ENCODE measurements around the gene ZNF226.
A peak's percentile ranks its signal among the peaks of the same experiment; 100 is the strongest.
"Not testable (repeated sequence)": the region's sequence is repeated elsewhere in the genome, so short reads cannot be mapped to it uniquely, and the experiment has no call there.

Gene ZNF226

DNA sequence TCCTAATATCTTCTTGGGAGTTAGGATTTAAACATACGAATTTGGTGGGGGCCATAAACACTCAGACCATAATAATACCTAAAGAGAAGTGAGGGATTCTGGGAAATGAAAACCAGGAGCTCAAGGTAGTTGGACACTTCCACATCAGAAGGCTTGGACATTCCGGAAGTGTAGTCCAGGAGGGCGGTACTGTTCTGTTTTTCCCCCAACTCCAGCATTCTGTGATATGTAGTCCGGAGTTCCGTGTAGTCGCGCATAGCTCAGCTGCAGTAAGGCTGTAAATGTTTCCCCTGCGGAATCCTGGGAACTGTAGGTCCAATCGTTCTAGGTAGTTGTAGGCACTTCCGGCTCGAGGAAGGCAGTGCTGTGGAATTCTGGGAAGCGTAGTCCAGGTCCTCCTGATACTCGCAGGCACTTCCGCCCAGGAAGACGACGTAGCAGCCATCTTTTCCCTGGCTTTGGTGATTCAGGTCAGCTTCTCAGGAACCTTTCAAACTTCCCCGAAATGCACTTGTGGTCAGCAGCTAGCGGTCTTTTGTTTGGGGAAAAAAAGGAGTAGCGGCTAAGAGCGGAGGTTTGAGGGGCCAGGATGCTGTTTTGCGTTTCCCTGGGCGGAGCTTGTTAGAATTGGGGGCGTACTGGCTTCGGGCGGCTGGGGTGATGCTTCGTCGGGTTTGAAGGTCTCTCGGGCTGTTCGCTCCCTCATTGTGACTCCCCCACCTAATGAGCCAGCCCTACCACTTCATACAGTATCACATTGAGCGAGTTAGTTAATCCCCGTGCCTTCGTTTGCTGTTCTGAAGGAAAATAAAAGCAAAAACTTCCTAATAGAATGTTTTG lies at the start of gene ZNF226:
ZNF226 (plus strand) TSS at position 428 of the 840 bp plus-strand sequence. CDS start 4,981 bp downstream, outside the sequence.
- FAIRE-seq = peak; percentile 98

GRCh38 chr19:44121162-44121561 lies 43.7 kb upstream of the ZNF226 start:
- not testable (repeated sequence) for FAIRE-seq

DNA sequence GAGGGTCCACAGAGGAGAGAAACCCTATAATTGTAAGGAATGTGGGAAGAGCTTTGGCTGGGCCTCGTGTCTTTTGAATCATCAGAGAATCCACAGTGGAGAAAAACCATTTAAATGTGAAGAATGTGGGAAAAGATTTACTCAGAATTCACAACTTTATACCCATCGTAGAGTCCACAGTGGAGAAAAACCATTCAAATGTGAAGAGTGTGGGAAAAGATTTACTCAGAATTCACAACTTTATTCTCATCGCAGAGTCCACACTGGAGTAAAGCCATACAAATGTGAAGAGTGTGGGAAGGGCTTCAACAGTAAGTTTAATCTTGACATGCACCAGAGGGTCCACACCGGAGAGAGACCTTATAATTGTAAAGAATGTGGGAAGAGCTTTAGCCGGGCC lies 32.9 kb upstream of the ZNF226 start:
- no peak for FAIRE-seq

- peak; percentile 22 for FAIRE-seq
These were observed 23.5 kb upstream of the ZNF226 start, which contains the start of gene ZNF234 for GRCh38 chr19:44141191-44142058. Gene ZNF234, plus strand, starts transcription at chr19:44141554. Its CDS starts 3,079 bp downstream, at chr19:44144633.

- FAIRE-seq = no peak
These were observed 22.9 kb upstream of the ZNF226 start for GRCh38 chr19:44142059-44142433.

DNA sequence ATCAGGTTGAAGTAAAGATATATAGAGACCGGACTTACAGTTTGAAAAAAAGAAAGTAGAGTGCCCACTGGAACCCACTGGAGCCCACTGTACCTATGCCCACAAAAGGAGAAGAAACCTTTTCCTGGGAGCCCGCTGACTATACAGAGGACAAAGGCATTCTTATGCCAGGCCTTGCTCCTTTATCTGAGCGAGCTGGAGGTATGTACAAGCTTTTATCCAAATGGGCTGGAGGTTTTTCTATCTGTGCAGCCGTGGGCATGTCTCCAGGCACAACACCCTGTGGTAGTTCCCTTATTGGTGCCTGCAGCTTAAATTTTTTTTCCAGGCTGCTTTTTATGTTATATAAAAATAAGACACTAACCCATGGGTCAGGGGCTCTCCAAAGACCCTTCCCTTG lies 15.1 kb upstream of the ZNF226 start:
- FAIRE-seq = no peak

DNA sequence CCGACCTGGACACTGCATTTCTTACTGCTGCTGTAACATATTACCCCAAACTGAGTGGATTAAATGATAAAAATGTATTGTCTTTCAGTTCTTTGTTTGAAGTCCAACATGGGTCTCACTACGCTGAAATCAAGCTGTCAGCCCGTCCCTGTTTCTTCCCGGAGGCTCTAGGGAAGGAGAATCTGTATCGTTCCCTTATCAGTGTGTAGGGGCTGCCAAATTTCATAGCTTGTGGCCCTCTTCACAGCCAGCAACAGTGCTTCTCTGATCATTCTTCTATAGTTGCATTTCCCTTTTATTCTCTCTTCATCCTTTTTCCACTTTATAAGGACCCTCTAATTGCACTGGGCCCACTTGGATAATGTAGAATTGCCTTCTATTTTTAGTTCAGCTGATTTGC lies 13.4 kb upstream of the ZNF226 start:
- FAIRE-seq = no peak

DNA sequence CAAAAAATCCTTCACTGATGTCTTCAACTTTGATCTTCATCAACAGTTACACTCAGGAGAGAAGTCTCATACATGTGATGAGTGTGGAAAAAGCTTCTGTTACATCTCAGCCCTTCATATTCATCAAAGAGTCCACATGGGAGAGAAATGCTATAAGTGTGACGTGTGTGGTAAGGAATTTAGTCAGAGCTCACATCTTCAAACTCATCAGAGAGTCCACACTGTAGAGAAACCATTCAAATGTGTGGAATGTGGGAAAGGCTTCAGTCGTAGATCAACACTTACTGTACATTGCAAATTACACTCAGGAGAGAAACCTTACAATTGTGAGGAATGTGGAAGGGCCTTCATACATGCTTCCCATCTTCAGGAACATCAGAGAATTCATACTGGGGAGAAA lies 8.4 kb upstream of the ZNF226 start:
- no peak for FAIRE-seq

DNA sequence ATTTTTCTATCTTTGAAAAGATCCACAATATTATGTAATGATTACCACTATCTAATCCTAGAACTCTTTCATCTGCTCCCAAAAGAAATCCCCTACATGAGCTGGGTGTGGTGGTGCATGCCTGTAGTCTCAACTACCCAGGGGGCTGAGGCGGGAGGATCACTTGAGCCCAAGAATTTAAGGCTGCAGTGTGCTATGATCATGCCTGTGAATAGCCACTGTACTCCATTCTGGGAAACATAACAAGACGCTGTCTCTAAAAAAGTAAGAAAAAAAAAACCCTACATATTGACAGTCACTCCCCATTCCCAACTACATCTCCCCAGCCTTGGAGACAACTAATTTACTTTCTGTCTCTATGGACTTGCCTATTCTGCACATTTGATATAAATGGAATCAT lies 1.1 kb upstream of the ZNF226 start:
- no peak for FAIRE-seq

- FAIRE-seq = no peak
These were observed 600 bp upstream of the ZNF226 start for GRCh38 chr19:44164327-44164672.

- not testable (repeated sequence) for FAIRE-seq
These were observed 5.8 kb downstream of the ZNF226 start for GRCh38 chr19:44170660-44171059.

DNA sequence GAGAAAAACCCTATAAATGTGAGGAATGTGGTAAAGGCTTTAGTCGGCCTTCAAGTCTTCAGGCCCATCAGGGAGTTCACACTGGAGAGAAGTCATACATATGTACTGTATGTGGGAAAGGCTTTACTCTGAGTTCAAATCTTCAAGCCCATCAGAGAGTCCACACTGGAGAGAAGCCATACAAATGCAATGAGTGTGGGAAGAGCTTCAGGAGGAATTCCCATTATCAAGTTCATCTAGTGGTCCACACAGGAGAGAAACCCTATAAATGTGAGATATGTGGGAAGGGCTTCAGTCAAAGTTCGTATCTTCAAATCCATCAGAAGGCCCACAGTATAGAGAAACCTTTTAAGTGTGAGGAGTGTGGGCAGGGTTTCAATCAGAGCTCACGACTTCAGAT lies 11.7 kb downstream of the ZNF226 start:
- FAIRE-seq = no peak

- FAIRE-seq = no peak
These were observed 16.1 kb downstream of the ZNF226 start for GRCh38 chr19:44180968-44181367.

DNA sequence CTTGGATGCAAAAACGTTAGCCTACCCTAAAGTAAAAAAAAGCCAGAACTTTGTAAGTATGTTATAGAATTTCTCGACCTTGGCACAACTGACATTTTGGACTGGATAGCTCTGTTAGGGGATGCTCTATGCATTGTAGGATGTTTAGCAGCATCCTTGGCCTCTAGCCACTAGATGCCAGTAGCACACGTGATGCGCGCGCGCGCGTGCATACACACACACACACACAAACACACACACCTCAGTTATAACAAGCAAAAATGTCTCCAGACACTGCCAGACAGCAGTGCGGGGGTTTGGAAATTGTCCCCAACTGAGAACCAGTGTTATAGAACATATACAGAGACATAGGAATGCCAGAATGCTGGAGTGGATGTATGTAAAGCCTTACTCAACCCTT lies 17.2 kb downstream of the ZNF226 start:
- FAIRE-seq = no peak

DNA sequence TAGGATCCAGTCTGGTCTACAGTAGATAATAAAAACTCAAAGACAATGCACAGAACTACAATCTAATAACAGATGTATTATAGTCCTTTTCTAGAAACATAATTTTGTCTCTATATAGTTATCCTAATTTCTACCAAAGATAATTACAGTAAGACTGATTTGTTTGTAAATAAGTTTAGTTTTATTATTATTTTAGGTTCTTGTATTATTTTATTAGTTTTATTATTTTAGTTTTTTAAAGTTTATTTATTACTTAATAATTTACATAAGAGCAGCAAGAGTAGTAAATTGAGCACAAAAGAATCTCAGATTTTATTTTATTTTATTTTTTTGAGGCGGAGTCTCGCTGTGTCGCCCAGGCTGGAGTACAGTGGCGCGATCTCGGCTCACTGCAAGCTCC lies 25.1 kb downstream of the ZNF226 start:
- FAIRE-seq = peak; percentile 62

- FAIRE-seq = no peak
These were observed 27.2 kb downstream of the ZNF226 start for GRCh38 chr19:44192127-44192526.

DNA sequence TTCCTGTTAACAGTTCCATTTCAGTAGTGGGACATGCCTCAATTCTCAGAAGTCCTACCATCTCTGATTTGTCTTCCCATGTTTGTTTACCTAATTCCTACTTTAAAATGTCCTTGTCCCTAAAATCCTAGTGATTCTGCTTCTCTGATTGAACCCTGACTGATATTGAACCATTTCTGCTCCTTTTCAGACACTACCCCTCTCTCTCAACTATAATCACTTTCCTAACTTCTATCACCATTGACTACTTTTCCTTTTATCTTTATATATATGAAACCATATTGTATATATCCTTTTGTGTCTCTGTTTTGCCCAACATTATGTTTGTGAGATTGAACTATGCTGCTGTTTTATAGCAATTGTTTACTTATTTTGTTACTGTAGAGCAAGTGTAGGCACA lies 31.9 kb downstream of the ZNF226 start:
- no peak for FAIRE-seq

DNA sequence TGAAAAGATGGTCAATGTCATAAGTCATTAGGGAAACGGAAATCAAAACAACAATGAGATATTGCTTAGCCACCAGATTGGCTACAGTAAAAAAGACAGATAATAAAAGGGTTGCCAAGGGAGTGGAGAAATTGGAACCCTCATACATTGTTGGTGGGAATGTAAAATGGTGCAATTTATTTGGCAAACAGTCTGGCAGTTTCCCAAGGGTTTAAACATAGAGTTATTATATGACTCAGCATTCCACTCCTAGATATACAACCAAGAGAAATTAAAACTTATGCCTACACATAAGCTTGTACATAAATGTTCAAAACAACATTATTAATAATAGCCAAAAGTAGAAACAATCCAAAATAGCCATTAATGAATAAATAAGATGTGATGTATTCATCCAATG lies 37.6 kb downstream of the ZNF226 start:
- FAIRE-seq = no peak

DNA sequence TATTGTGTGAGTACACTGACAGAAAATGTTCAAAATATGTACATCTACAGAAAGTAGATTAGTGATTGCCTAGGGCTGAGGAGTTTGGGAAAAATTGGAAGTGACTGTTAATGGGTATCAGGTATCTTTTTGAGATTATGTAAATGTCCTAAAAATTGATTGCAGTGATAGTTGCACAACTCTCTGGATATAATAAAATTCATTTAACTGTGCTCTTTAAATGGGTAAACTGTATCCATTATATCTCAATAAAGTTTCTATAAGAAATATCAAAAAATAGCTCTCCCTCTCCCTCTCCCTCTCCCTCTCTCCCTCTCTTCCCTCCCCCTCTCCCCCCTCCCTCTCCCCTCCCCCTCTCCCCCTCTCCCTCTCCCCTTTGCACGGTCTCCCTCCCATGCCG lies 38.1 kb downstream of the ZNF226 start:
- FAIRE-seq = no peak

- FAIRE-seq = not testable (repeated sequence)
These were observed 39.0 kb downstream of the ZNF226 start for GRCh38 chr19:44203877-44204276.

- no peak for FAIRE-seq
These were observed 39.9 kb downstream of the ZNF226 start for GRCh38 chr19:44204772-44205171.

GRCh38 chr19:44207126-44207803 lies 42.4 kb downstream of the ZNF226 start:
- peak; percentile 95 for FAIRE-seq

GRCh38 chr19:44212250-44212865 lies 47.5 kb downstream of the ZNF226 start, which contains the start of gene ZNF227:
Gene ZNF227, plus strand, starts transcription at chr19:44212532. Its CDS starts 5,261 bp downstream, at chr19:44217793.
- peak; percentile 87 for FAIRE-seq

Data from TTC549 (cell line).